B cell (primary cell): ENCODE measurements around the gene ATG16L1.

Experiments used
- EZH2 ChIP-seq: IDR thresholded peaks from 2 replicates; pipeline ENCODE4 v1.6.1; 2012; ENCODE audit warnings: borderline replicate concordance, low read depth, mild to moderate bottlenecking, moderate library complexity, low read length; ENCODE audit not compliant: insufficient read depth, poor library complexity, severe bottlenecking
- TF ChIP-seq, protein P1 (sequence below): fragments of 200-600 bp; IDR thresholded peaks from one replicate; pipeline ENCODE4 v1.8.0; 2022; ENCODE audit warnings: antibody characterized with exemption, mild to moderate bottlenecking

- TF ChIP-seq, protein P1, sequence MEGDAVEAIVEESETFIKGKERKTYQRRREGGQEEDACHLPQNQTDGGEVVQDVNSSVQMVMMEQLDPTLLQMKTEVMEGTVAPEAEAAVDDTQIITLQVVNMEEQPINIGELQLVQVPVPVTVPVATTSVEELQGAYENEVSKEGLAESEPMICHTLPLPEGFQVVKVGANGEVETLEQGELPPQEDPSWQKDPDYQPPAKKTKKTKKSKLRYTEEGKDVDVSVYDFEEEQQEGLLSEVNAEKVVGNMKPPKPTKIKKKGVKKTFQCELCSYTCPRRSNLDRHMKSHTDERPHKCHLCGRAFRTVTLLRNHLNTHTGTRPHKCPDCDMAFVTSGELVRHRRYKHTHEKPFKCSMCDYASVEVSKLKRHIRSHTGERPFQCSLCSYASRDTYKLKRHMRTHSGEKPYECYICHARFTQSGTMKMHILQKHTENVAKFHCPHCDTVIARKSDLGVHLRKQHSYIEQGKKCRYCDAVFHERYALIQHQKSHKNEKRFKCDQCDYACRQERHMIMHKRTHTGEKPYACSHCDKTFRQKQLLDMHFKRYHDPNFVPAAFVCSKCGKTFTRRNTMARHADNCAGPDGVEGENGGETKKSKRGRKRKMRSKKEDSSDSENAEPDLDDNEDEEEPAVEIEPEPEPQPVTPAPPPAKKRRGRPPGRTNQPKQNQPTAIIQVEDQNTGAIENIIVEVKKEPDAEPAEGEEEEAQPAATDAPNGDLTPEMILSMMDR = no peak
- TF ChIP-seq EZH2 = no peak
These were observed 61.4 kb downstream of the ATG16L1 start for GRCh38 chr2:233312874-233313273.
